Mesenchymal stem cell (in vitro differentiated cells and primary cell): ENCODE data around the gene SUGP1.

Experiments used
- DNase-seq: peaks from one replicate; pipeline ENCODE4 v3.0.0-alpha.2; 2013
- H2AFZ ChIP-seq: one replicate; pipeline ENCODE4 v1.6.1; 2013; ENCODE audit warnings: low read depth, mild to moderate bottlenecking, control low read depth, inconsistent platforms, low read length, moderate library complexity
- H2AK5ac ChIP-seq: 2 replicates; pipeline ENCODE4 v1.6.1; 2013; ENCODE audit warnings: low read length, moderate library complexity, mild to moderate bottlenecking, inconsistent platforms; ENCODE audit not compliant: severe bottlenecking
- H2BK120ac ChIP-seq: one replicate; pipeline ENCODE4 v1.6.1; 2013; ENCODE audit warnings: low read depth, mild to moderate bottlenecking, inconsistent platforms, low read length, moderate library complexity
- H2BK12ac ChIP-seq, 2 experiments: one replicate each; pipeline ENCODE4 v1.6.1; 2013; ENCODE audit warnings: inconsistent platforms in 2 of 2, low read length in 2 of 2, mild to moderate bottlenecking in 2 of 2, moderate library complexity in 2 of 2, control low read depth in 1 of 2
- H2BK15ac ChIP-seq: one replicate; pipeline ENCODE4 v1.6.1; 2013; ENCODE audit warnings: mild to moderate bottlenecking, low read depth, inconsistent platforms; ENCODE audit not compliant: poor library complexity, severe bottlenecking
- H2BK5ac ChIP-seq: 2 replicates; pipeline ENCODE4 v1.6.1; 2013; ENCODE audit warnings: low read depth, mild to moderate bottlenecking, low read length, control low read depth, inconsistent platforms; ENCODE audit not compliant: poor library complexity, severe bottlenecking
- H3K14ac ChIP-seq, 2 experiments: one replicate each; pipeline ENCODE4 v1.6.1; 2013; ENCODE audit warnings: inconsistent platforms in 2 of 2, low read length in 2 of 2, control low read depth in 1 of 2, mild to moderate bottlenecking in 1 of 2, moderate library complexity in 1 of 2
- H3K18ac ChIP-seq, 2 experiments: one replicate each; pipeline ENCODE4 v1.6.1; 2013; ENCODE audit warnings: inconsistent platforms in 2 of 2, low read length in 2 of 2, control low read depth in 1 of 2, low read depth in 1 of 2, mild to moderate bottlenecking in 1 of 2
- H3K23ac ChIP-seq, 2 experiments: one replicate each; pipeline ENCODE4 v1.6.1; 2013; ENCODE audit warnings: inconsistent platforms in 2 of 2, low read length in 2 of 2, mild to moderate bottlenecking in 2 of 2, moderate library complexity in 2 of 2, control low read depth in 1 of 2
- H3K27ac ChIP-seq: 2 replicates; pipeline ENCODE4 v1.5.1; 2013; ENCODE audit warnings: mild to moderate bottlenecking, moderate library complexity, low read length, control low read depth, inconsistent platforms; ENCODE audit not compliant: poor library complexity, severe bottlenecking
- H3K27me3 ChIP-seq, 2 experiments: 2 replicates each; pipeline versions ENCODE4 v1.6.1 to v1.7.0; 2013; ENCODE audit warnings: low read length in 2 of 2, mild to moderate bottlenecking in 2 of 2, moderate library complexity in 2 of 2, control low read depth in 1 of 2, inconsistent platforms in 1 of 2; ENCODE audit not compliant: control insufficient read depth in 1 of 2, insufficient read depth in 1 of 2
- H3K36me3 ChIP-seq, 2 experiments: 2 replicates each; pipeline versions ENCODE4 v1.6.1 to v1.7.0; 2013; ENCODE audit warnings: low read length in 2 of 2, control low read depth in 1 of 2, inconsistent platforms in 1 of 2, low read depth in 1 of 2, mild to moderate bottlenecking in 1 of 2; ENCODE audit not compliant: insufficient read depth in 2 of 2, control insufficient read depth in 1 of 2
- H3K4ac ChIP-seq, 2 experiments: one replicate each; pipeline ENCODE4 v1.6.1; 2013; ENCODE audit warnings: inconsistent platforms in 2 of 2, low read length in 2 of 2, mild to moderate bottlenecking in 2 of 2, moderate library complexity in 2 of 2, control low read depth in 1 of 2, low read depth in 1 of 2
- H3K4me1 ChIP-seq: 2 replicates; pipeline ENCODE4 v1.6.1; 2013; ENCODE audit warnings: low read depth, low read length, control low read depth; ENCODE audit not compliant: control insufficient read depth, insufficient read depth
- H3K4me2 ChIP-seq: 2 replicates; pipeline ENCODE4 v1.6.1; 2013; ENCODE audit warnings: low read length, mild to moderate bottlenecking, inconsistent platforms; ENCODE audit not compliant: poor library complexity, severe bottlenecking
- H3K4me3 ChIP-seq, 2 experiments: 2 replicates each; pipeline versions ENCODE4 v1.5.1 to v1.7.0; 2013; ENCODE audit warnings: low read length in 2 of 2, mild to moderate bottlenecking in 2 of 2, control low read depth in 1 of 2, low read depth in 1 of 2; ENCODE audit not compliant: insufficient read depth in 1 of 2
- H3K79me1 ChIP-seq: replicated peaks from 2 replicates; pipeline ENCODE4 v1.6.1; 2013; ENCODE audit warnings: mild to moderate bottlenecking, control low read depth, low read length, inconsistent platforms; ENCODE audit not compliant: poor library complexity, severe bottlenecking
- H3K9ac ChIP-seq: 2 replicates; pipeline ENCODE4 v1.7.0; 2013; ENCODE audit warnings: mild to moderate bottlenecking, low read length, moderate library complexity
- H3K9me3 ChIP-seq: 2 replicates; pipeline ENCODE4 v1.7.0; 2013; ENCODE audit warnings: mild to moderate bottlenecking, low read length; ENCODE audit not compliant: control insufficient read depth
- H4K8ac ChIP-seq: one replicate; pipeline ENCODE4 v1.6.1; 2013; ENCODE audit warnings: inconsistent platforms, mild to moderate bottlenecking, low read length, moderate library complexity
- H4K91ac ChIP-seq: one replicate; pipeline ENCODE4 v1.6.1; 2013; ENCODE audit warnings: mild to moderate bottlenecking, low read length, inconsistent platforms
- WGBS: methylation state at CpG from one replicate; pipeline ENCODE4 v1.1.7; 2013; ENCODE audit warnings: mixed read lengths; 5-methylcytosine and 5-hydroxymethylcytosine counted together

Gene SUGP1

GRCh38 chr19:19303411-19303810, 16.9 kb downstream of the SUGP1 start:
- Histone ChIP-seq H4K8ac (no peak overlapping the region), H2BK15ac (no peak overlapping the region), H3K36me3 (peaks cover 82 to 92% of the 10 kb centered on the region in 2 experiments), H4K91ac (no peak overlapping the region), H3K9ac (no peak overlapping the region), H3K9me3 (no peaks in the 10 kb centered on the region), H3K4me2 (no peak overlapping the region), H3K4ac (no peak overlapping the region), H2AFZ (no peak overlapping the region), H3K4me1 (no peaks in the 10 kb centered on the region), H2AK5ac (no peak overlapping the region), H3K18ac (no peak overlapping the region), H2BK5ac (no peak overlapping the region), H3K27ac (no peak overlapping the region), H3K4me3 (no peak overlapping the region), H2BK120ac (no peak overlapping the region), H3K14ac (no peak overlapping the region), H3K79me1 (peaks cover 40% of the 10 kb centered on the region), H3K23ac (no peak overlapping the region), H2BK12ac (no peak overlapping the region), H3K27me3 (no peaks in the 10 kb centered on the region)
- 98% methylated on average over 13 of the region's 14 CpGs for WGBS
- no peak for DNase-seq

- H2BK5ac ChIP-seq, result no peak overlapping the region
- no peak overlapping the region for H3K27ac ChIP-seq
- H3K36me3 ChIP-seq, result peaks cover 74 to 85% of the 10 kb centered on the region in 2 experiments
- H3K4ac ChIP-seq, result no peak overlapping the region
- H2BK120ac ChIP-seq, result no peak overlapping the region
- no peak overlapping the region for H3K4me2 ChIP-seq
- no peak overlapping the region for H3K4me3 ChIP-seq
- H3K14ac ChIP-seq, result no peak overlapping the region
- no peak overlapping the region for H2BK12ac ChIP-seq
- no peak overlapping the region for H4K91ac ChIP-seq
- no peak for DNase-seq
- no peaks in the 10 kb centered on the region for H3K9me3 ChIP-seq
- H2BK15ac ChIP-seq, result no peak overlapping the region
- H3K4me1 ChIP-seq, result no peaks in the 10 kb centered on the region
- peaks cover 26% of the 10 kb centered on the region for H3K79me1 ChIP-seq
- no peak overlapping the region for H3K23ac ChIP-seq
- no peak overlapping the region for H4K8ac ChIP-seq
- H2AFZ ChIP-seq, result no peak overlapping the region
- no peak overlapping the region for H3K9ac ChIP-seq
- H2AK5ac ChIP-seq, result no peak overlapping the region
- no peaks in the 10 kb centered on the region for H3K27me3 ChIP-seq
- no peak overlapping the region for H3K18ac ChIP-seq
- 95% methylated on average over 12 of the region's 12 CpGs for WGBS
Observed at GRCh38 chr19:19300613-19301012, 19.7 kb downstream of the SUGP1 start.

- WGBS, result 96% methylated on average over 9 of the region's 9 CpGs
- Histone ChIP-seq H2BK5ac (no peak overlapping the region), H3K4me3 (no peak overlapping the region), H3K4me2 (no peak overlapping the region), H3K14ac (no peak overlapping the region), H2BK12ac (no peak overlapping the region), H3K23ac (no peak overlapping the region), H3K9ac (no peak overlapping the region), H4K8ac (no peak overlapping the region), H3K4me1 (no peaks in the 10 kb centered on the region), H3K18ac (no peak overlapping the region), H3K79me1 (peaks cover 11% of the 10 kb centered on the region), H2AFZ (no peak overlapping the region), H3K9me3 (no peaks in the 10 kb centered on the region), H2AK5ac (no peak overlapping the region), H2BK15ac (no peak overlapping the region), H3K4ac (no peak overlapping the region), H3K27ac (no peak overlapping the region), H3K36me3 (peaks cover 67 to 70% of the 10 kb centered on the region in 2 experiments), H4K91ac (no peak overlapping the region), H3K27me3 (no peaks in the 10 kb centered on the region), H2BK120ac (no peak overlapping the region)
- DNase-seq, result no peak
Observed at GRCh38 chr19:19297759-19298158, 22.6 kb downstream of the SUGP1 start.

DNA sequence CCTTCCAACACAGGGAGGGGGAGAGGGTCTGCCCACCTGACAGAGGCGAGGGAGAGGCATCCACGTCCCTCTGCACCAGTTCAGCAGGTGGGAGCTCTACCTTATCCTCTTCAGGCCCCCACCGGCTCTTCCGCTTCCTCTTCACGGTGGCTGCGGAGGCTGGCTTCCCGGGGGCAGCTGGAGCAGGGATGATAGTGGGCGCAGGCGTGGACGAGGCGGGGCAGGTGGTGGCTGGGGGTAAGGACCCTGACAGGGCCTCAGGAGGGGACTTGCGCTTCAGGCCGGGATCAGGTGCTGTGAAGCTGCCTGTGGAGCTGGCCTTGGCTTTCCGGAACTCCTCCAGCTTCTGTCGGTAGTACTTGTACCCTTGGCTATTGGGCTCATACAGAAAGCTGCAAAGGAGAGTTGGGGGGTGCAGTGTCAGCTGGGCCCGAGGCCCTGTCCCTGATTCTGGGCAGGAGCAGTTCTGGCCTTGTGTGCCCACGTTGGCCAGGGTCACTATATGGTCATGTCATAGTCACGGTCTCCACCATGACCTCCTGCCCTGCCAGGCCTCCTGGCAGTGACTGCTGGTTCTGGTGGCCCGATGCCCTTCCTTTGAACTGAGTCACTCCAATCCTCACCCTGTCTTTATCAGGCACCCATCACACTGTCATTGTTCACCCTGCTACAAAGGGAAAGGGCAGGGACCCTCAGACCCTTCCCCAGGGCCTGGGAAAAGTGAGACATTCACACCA, 23.2 kb downstream of the SUGP1 start:
- no peak overlapping the region for H3K27ac ChIP-seq
- H3K18ac ChIP-seq, result no peak overlapping the region
- peaks cover 11% of the 10 kb centered on the region for H3K79me1 ChIP-seq
- WGBS, result 97% methylated on average over 19 of the region's 19 CpGs
- H3K9ac ChIP-seq, result no peak overlapping the region
- no peak overlapping the region for H3K14ac ChIP-seq
- no peak overlapping the region for H3K4me2 ChIP-seq
- no peak overlapping the region for H2AFZ ChIP-seq
- no peak overlapping the region for H4K91ac ChIP-seq
- H2AK5ac ChIP-seq, result no peak overlapping the region
- H2BK12ac ChIP-seq, result no peak overlapping the region
- H2BK15ac ChIP-seq, result no peak overlapping the region
- no peak overlapping the region for H3K4ac ChIP-seq
- no peak overlapping the region for H3K23ac ChIP-seq
- H3K36me3 ChIP-seq, result peaks cover 61 to 68% of the 10 kb centered on the region in 2 experiments
- no peak for DNase-seq
- H3K9me3 ChIP-seq, result no peaks in the 10 kb centered on the region
- no peak overlapping the region for H3K4me3 ChIP-seq
- H2BK120ac ChIP-seq, result no peak overlapping the region
- H3K27me3 ChIP-seq, result no peaks in the 10 kb centered on the region
- H4K8ac ChIP-seq, result no peak overlapping the region
- no peaks in the 10 kb centered on the region for H3K4me1 ChIP-seq
- no peak overlapping the region for H2BK5ac ChIP-seq
